PC-9 (cell line): ENCODE data around the gene PTPDC1. TPM values are rescaled to one million over a fixed set of nuclear protein-coding genes. Genes with fewer than 3 reads are reported as not detected.
"Not testable (repeated sequence)": the region's sequence is repeated elsewhere in the genome, so short reads cannot be mapped to it uniquely, and the experiment has no call there.

Experiments
- BruUV-seq: library from RNA; stranded (reverse); fragments of 400-500 nt; replicated peaks from 2 replicates; lab custom pipeline; 2021; lab: Mats Ljungman, UMichigan
- CTCF ChIA-PET: fragments of 300-600 bp; sonication (Branson Sonifier 250); formaldehyde crosslinking; loops from one replicate; lab custom pipeline; 2022; ENCODE audit warnings: antibody characterized with exemption; lab: Charles Lee
- POLR2A ChIA-PET: fragments of 300-600 bp; sonication (Branson Sonifier 250); formaldehyde crosslinking; loops from one replicate; lab custom pipeline; 2022; ENCODE audit warnings: antibody characterized with exemption; ENCODE audit not compliant: unreplicated experiment; lab: Charles Lee
- DNase-seq, 2 experiments: peaks; one replicate each; pipeline versions ENCODE4 v3.0.0 to v3.0.0-alpha.2; 2015 to 2022; ENCODE audit warnings: mixed read lengths in 1 of 2
- H2AFZ ChIP-seq: fragments of 200-600 bp; sonication (generic); 2 replicates; pipeline ENCODE4 v1.8.1; 2017; ENCODE audit warnings: antibody characterized with exemption
- H3F3A ChIP-seq: fragments of 200-600 bp; sonication (generic); 2 replicates; pipeline ENCODE4 v1.8.1; 2017; ENCODE audit warnings: antibody characterized with exemption, mild to moderate bottlenecking, low read depth; ENCODE audit not compliant: insufficient read depth
- H3K27ac ChIP-seq: fragments of 200-600 bp; sonication (generic); 2 replicates; pipeline ENCODE4 v1.6.1; 2016; ENCODE audit warnings: mixed run types
- H3K27me3 ChIP-seq: fragments of 200-600 bp; sonication (generic); 2 replicates; pipeline ENCODE4 v1.6.1; 2016; ENCODE audit warnings: low read depth, mixed run types; ENCODE audit not compliant: insufficient read depth
- H3K36me3 ChIP-seq: fragments of 200-600 bp; sonication (generic); 2 replicates; pipeline ENCODE4 v1.6.1; 2016; ENCODE audit warnings: low read depth, mixed run types
- H3K4me1 ChIP-seq: fragments of 200-600 bp; sonication (generic); replicated peaks from 2 replicates; pipeline ENCODE4 v1.6.1; 2016; ENCODE audit warnings: mixed run types; ENCODE audit not compliant: insufficient read depth
- H3K4me2 ChIP-seq: fragments of 200-600 bp; sonication (generic); 2 replicates; pipeline ENCODE4 v1.6.1; 2017; ENCODE audit warnings: mixed run types
- H3K4me3 ChIP-seq: fragments of 200-600 bp; sonication (generic); 2 replicates; pipeline ENCODE4 v1.6.1; 2016; ENCODE audit warnings: mixed run types
- H3K79me2 ChIP-seq: fragments of 200-600 bp; sonication (generic); 2 replicates; pipeline ENCODE4 v1.6.1; 2017; ENCODE audit warnings: low read depth, mixed run types
- H3K9me2 ChIP-seq: fragments of 200-600 bp; sonication (generic); 2 replicates; pipeline ENCODE4 v1.8.1; 2017; ENCODE audit warnings: mild to moderate bottlenecking; ENCODE audit not compliant: insufficient read depth
- H3K9me3 ChIP-seq: fragments of 200-600 bp; sonication (generic); 2 replicates; pipeline ENCODE4 v1.8.1; 2016; ENCODE audit warnings: low read depth; ENCODE audit not compliant: insufficient read depth
- H4K20me1 ChIP-seq: fragments of 200-600 bp; sonication (generic); 2 replicates; pipeline ENCODE4 v1.8.1; 2017; ENCODE audit not compliant: insufficient read depth
- EZH2 ChIP-seq: fragments of 200-600 bp; sonication (generic); IDR thresholded peaks from 2 replicates; pipeline ENCODE4 v1.8.0; 2017; ENCODE audit warnings: antibody characterized with exemption, low read depth
- intact Hi-C: fragments of 100-400 bp; cut with micrococcal nuclease; formaldehyde crosslinking; loops from one replicate; pipeline ENCODE4 v1.10.0; 2022; ENCODE audit not compliant: unreplicated experiment
- total RNA-seq: library from RNA; stranded (reverse); gene quantifications from 2 replicates; pipeline ENCODE4 v1.2.3, GENCODE V29; 2021
- TF ChIP-seq, protein P1 (sequence below): fragments of 200-600 bp; sonication (generic); conservative IDR thresholded peaks from 2 replicates; pipeline ENCODE4 v1.6.1; 2017; ENCODE audit warnings: mixed run types, antibody characterized with exemption, mild to moderate bottlenecking, moderate library complexity

PTPDC1 gene
- total RNA-seq, 1 experiment from 2014 or later = 7.4 TPM

DNA sequence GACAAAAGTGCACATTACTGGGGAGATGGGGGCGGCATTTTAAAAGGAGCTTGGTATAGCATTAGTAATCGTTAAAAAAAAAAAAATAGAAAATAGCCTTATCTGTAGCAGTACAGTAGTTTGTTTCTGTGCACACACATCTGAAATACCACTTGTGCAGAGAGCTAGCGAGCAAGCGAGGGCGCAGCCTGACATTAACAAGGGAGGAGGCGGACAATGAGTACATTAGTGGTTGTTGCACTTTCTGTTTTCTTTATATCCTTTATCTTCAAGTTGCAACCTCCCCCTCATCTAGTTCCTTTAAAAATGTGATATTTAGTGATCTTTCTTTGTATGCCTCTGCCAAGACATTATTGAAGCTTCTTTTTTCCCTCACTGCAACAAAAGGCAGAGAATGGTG is 880 bp upstream of the PTPDC1 start:
- CTCF ChIA-PET = no interaction called here
- H3K9me2 ChIP-seq = no peaks in the 10 kb centered on the region
- H4K20me1 ChIP-seq = no peaks in the 10 kb centered on the region
- H3K9me3 ChIP-seq = no peaks in the 10 kb centered on the region
- H3K27me3 ChIP-seq = no peaks in the 10 kb centered on the region
- H2AFZ ChIP-seq = no peak overlapping the region
- no peaks in the 10 kb centered on the region for H3K79me2 ChIP-seq
- POLR2A ChIA-PET = no interaction called here
- H3K4me1 ChIP-seq = no peaks in the 10 kb centered on the region
- H3K27ac ChIP-seq = no peak overlapping the region
- H3K4me3 ChIP-seq = no peak overlapping the region
- no TSS peak for BruUV-seq
- H3F3A ChIP-seq = no peaks in the 10 kb centered on the region
- no peak for DNase-seq
- intact Hi-C loops = no loop called here
- TF ChIP-seq, protein P1, sequence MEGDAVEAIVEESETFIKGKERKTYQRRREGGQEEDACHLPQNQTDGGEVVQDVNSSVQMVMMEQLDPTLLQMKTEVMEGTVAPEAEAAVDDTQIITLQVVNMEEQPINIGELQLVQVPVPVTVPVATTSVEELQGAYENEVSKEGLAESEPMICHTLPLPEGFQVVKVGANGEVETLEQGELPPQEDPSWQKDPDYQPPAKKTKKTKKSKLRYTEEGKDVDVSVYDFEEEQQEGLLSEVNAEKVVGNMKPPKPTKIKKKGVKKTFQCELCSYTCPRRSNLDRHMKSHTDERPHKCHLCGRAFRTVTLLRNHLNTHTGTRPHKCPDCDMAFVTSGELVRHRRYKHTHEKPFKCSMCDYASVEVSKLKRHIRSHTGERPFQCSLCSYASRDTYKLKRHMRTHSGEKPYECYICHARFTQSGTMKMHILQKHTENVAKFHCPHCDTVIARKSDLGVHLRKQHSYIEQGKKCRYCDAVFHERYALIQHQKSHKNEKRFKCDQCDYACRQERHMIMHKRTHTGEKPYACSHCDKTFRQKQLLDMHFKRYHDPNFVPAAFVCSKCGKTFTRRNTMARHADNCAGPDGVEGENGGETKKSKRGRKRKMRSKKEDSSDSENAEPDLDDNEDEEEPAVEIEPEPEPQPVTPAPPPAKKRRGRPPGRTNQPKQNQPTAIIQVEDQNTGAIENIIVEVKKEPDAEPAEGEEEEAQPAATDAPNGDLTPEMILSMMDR = no peak
- no peak for TF ChIP-seq EZH2
- no peak overlapping the region for H3K4me2 ChIP-seq
- no peaks in the 10 kb centered on the region for H3K36me3 ChIP-seq

DNA sequence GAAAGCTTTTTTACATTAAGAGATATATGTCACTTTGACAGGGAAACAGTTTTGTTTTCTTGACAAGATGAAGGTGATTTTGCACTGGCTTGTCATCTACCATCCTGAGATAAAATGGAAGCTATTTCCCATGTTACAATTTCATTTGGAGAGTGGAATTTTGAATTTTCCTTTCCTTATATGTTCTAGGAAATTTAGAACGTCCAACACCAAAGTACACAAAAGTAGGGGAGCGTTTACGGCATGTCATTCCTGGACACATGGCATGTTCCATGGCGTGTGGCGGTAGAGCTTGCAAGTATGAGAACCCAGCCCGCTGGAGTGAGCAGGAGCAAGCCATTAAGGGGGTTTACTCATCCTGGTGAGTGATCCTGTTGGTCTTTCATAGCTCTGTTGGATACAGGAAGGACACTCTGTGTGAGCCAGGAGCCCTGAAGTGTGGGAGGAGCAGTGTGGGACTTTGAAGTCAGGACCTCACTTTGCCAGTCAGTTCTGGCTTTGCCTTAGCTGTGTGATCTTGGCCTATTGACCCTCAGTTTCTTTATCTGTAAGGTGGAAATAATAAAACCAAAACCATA is 887 bp downstream of the PTPDC1 start:
- no peaks in the 10 kb centered on the region for H3K27me3 ChIP-seq
- H3K36me3 ChIP-seq = no peaks in the 10 kb centered on the region
- TF ChIP-seq, protein P1 = no peak
- no peak for TF ChIP-seq EZH2
- H3K9me2 ChIP-seq = no peaks in the 10 kb centered on the region
- no peak overlapping the region for H3K27ac ChIP-seq
- H3K4me3 ChIP-seq = no peak overlapping the region
- no peak for DNase-seq
- no peak overlapping the region for H3K4me2 ChIP-seq
- H2AFZ ChIP-seq = no peak overlapping the region
- TSS peak; percentile 79 for BruUV-seq
- no peaks in the 10 kb centered on the region for H3F3A ChIP-seq
- CTCF ChIA-PET = no interaction called here
- H3K79me2 ChIP-seq = no peaks in the 10 kb centered on the region
- POLR2A ChIA-PET = no interaction called here
- H4K20me1 ChIP-seq = no peaks in the 10 kb centered on the region
- no peaks in the 10 kb centered on the region for H3K4me1 ChIP-seq
- no peaks in the 10 kb centered on the region for H3K9me3 ChIP-seq
- intact Hi-C loops = loop anchor here (5.0 kb wide), 1 partner anchor 82 kb away; no protein-coding TSS in a partner anchor

DNA sequence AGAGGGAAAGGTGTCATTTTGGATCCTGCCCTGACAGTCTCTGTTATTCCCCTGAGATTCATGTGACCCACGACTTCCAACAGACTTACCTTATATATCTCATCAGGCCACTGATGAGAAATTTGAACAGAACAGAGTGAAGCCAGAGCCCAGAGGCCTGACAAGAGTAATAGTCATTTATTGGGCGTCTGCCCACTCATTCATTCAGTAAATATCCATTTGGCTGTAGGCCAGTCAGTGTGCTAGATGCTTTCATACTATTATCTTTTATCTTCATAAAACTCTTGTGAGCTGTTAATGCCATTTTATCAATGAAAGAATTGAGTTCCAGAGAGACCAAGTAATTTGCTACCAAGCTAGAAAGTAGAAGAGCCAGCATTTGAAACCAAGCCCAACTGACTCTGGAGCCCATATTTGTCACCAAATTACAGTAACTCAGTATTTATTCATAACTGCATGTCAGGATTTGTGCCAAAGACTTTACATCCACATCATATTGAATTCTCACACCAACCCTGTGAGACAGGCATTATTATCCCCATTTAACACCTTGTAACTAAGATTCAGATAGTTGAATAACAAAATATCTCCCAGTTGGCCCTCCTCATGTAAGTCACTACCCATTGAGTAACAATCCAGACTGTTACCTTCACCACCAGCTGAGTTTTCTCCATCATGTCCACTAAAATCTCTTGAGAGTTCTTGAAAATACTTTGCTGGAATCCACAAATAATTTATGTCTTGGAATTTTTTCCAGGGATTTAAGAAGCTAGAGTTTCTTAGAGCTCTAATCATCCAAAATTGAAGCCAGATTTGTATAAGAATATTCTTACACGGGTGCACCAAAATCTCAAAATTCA is 2.5 kb downstream of the PTPDC1 start:
- Histone ChIP-seq H3K9me3 (no peaks in the 10 kb centered on the region), H3K79me2 (no peaks in the 10 kb centered on the region), H4K20me1 (no peaks in the 10 kb centered on the region), H3K4me1 (no peaks in the 10 kb centered on the region), H3K27ac (no peak overlapping the region), H3K27me3 (no peaks in the 10 kb centered on the region), H3K36me3 (no peaks in the 10 kb centered on the region), H3K4me3 (no peak overlapping the region), H2AFZ (no peak overlapping the region), H3K4me2 (no peak overlapping the region), H3K9me2 (no peaks in the 10 kb centered on the region), H3F3A (no peaks in the 10 kb centered on the region)
- no peak for TF ChIP-seq EZH2
- TF ChIP-seq, protein P1 = no peak
- DNase-seq = no peak
- CTCF ChIA-PET = no interaction called here
- POLR2A ChIA-PET = interaction anchor here (0.6 kb wide), 1 partner anchor 35 kb away, joined by 10 read pairs; no protein-coding TSS in a partner anchor
- intact Hi-C loops = loop anchor here (5.0 kb wide), 1 partner anchor 81 kb away; no protein-coding TSS in a partner anchor
- no TSS peak for BruUV-seq

DNA sequence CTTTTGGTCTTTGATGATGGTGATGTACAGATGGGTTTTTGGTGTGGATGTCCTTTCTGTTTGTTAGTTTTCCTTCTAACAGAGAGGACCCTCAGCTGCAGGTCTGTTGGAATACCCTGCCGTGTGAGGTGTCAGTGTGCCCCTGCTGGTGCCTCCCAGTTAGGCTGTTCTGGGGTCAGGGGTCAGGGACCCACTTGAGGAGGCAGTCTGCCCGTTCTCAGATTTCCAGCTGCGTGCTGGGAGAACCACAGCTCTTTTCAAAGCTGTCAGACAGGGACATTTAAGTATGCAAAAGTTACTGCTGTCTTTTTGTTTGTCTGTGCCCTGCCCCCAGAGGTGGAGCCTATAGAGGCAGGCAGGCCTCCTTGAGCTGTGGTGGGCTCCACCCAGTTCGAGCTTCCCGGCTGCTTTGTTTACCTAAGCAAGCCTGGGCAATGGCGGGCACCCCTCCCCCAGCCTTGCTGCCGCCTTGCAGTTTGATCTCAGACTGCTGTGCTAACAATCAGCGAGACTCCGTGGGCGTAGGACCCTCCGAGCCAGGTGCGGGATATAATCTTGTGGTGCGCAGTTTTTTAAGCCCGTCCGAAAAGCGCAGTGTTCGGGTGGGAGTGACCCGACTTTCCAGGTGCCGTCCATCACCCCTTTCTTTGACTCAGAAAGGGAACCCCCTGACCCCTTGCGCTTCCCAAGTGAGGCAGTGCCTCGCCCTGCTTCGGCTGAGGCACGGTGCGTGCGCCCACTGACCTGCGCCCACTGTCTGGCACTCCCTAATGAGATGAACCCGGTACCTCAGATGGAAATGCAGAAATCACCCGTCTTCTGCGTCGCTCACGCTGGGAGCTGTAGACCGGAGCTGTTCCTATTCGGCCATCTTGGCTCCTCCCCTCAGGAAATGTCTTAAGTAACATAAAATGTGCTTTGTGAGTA is 10.2 kb downstream of the PTPDC1 start:
- peak overlapping the region; percentile 26; the same call in 1 of the 2 replicates for H3K4me2 ChIP-seq
- H3K9me3 ChIP-seq, H3K27ac ChIP-seq, BruUV-seq, intact Hi-C loops, H3K9me2 ChIP-seq, H3K4me1 ChIP-seq, H3K27me3 ChIP-seq, H3F3A ChIP-seq, H4K20me1 ChIP-seq, H3K79me2 ChIP-seq, H3K36me3 ChIP-seq: not testable (repeated sequence)
- POLR2A ChIA-PET = interaction anchor here (0.6 kb wide), 2 partner anchors 78 to 98 kb away, joined by 3 to 7 read pairs; no protein-coding TSS in a partner anchor
- peak in 1 of 2 experiments; percentile 24 for DNase-seq
- 0 out of 2 replicates have a peak overlapping the region, but pooled peaks have one; percentile 39 for H2AFZ ChIP-seq
- CTCF ChIA-PET = interaction anchor here (0.8 kb wide), 1 partner anchor 71 kb away, joined by 3 read pairs; no protein-coding TSS in a partner anchor
- H3K4me3 ChIP-seq = peak overlapping the region; percentile 48; the same call in 1 of the 2 replicates
